Mesothelial cell of epicardium (in vitro differentiated cells): ENCODE data around the gene ADGB. TPM values are rescaled to one million over a fixed set of nuclear protein-coding genes. Genes with fewer than 3 reads are reported as not detected.

ENCODE experiments used
- DNase-seq, 2 experiments: peaks; one replicate each; pipeline ENCODE4 v3.0.0; 2021; ENCODE audit warnings: low spot score in 2 of 2; ENCODE audit not compliant: unreplicated experiment in 2 of 2
- H3K27ac Mint-ChIP-seq: 2 replicates; pipeline ENCODE4 v1.8.0; 2021; ENCODE audit warnings: mixed read lengths
- H3K27me3 Mint-ChIP-seq: 2 replicates; pipeline ENCODE4 v1.8.0; 2021; ENCODE audit warnings: low read depth, mixed read lengths
- H3K36me3 Mint-ChIP-seq: 2 replicates; pipeline ENCODE4 v1.8.0; 2021; ENCODE audit warnings: mixed read lengths
- H3K4me1 Mint-ChIP-seq: 2 replicates; pipeline ENCODE4 v1.8.0; 2021; ENCODE audit warnings: mixed read lengths
- H3K4me3 Mint-ChIP-seq: 2 replicates; pipeline ENCODE4 v1.8.0; 2021; ENCODE audit warnings: mild to moderate bottlenecking, moderate library complexity, mixed read lengths
- H3K9me3 Mint-ChIP-seq: 2 replicates; pipeline ENCODE4 v1.8.0; 2021; ENCODE audit warnings: mixed read lengths
- total RNA-seq: library from RNA; stranded (reverse); gene quantifications from 3 replicates; pipeline ENCODE4 v1.2.1, GENCODE V29; 2021
- TF ChIP-seq, protein P1 (sequence below): fragments of 200-600 bp; sonication (generic); IDR thresholded peaks from one replicate; pipeline ENCODE4 v1.5.0; 2021; ENCODE audit warnings: antibody characterized with exemption; ENCODE audit not compliant: unreplicated experiment

Gene ADGB
- total RNA-seq, 1 donor from 2014 or later: not detected

- H3K4me1 Mint-ChIP-seq: peaks cover 7% of the 10 kb centered on the region
- H3K4me3 Mint-ChIP-seq: no peak overlapping the region
- peaks cover 19% of the 10 kb centered on the region for H3K9me3 Mint-ChIP-seq
- no peak for DNase-seq
- no peaks in the 10 kb centered on the region for H3K27me3 Mint-ChIP-seq
- no peaks in the 10 kb centered on the region for H3K36me3 Mint-ChIP-seq
- H3K27ac Mint-ChIP-seq: no peak overlapping the region
- TF ChIP-seq, protein P1, sequence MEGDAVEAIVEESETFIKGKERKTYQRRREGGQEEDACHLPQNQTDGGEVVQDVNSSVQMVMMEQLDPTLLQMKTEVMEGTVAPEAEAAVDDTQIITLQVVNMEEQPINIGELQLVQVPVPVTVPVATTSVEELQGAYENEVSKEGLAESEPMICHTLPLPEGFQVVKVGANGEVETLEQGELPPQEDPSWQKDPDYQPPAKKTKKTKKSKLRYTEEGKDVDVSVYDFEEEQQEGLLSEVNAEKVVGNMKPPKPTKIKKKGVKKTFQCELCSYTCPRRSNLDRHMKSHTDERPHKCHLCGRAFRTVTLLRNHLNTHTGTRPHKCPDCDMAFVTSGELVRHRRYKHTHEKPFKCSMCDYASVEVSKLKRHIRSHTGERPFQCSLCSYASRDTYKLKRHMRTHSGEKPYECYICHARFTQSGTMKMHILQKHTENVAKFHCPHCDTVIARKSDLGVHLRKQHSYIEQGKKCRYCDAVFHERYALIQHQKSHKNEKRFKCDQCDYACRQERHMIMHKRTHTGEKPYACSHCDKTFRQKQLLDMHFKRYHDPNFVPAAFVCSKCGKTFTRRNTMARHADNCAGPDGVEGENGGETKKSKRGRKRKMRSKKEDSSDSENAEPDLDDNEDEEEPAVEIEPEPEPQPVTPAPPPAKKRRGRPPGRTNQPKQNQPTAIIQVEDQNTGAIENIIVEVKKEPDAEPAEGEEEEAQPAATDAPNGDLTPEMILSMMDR: no peak
Observed at GRCh38 chr6:146855889-146856288, 257.1 kb downstream of the ADGB start.

GRCh38 chr6:146856296-146856695 lies 257.5 kb downstream of the ADGB start:
- Mint-ChIP-seq H3K36me3 (no peaks in the 10 kb centered on the region), H3K4me1 (peaks cover 7% of the 10 kb centered on the region), H3K9me3 (peaks cover 19% of the 10 kb centered on the region), H3K27ac (no peak overlapping the region), H3K4me3 (no peak overlapping the region), H3K27me3 (no peaks in the 10 kb centered on the region)
- no peak for DNase-seq
- TF ChIP-seq, protein P1: no peak

DNA sequence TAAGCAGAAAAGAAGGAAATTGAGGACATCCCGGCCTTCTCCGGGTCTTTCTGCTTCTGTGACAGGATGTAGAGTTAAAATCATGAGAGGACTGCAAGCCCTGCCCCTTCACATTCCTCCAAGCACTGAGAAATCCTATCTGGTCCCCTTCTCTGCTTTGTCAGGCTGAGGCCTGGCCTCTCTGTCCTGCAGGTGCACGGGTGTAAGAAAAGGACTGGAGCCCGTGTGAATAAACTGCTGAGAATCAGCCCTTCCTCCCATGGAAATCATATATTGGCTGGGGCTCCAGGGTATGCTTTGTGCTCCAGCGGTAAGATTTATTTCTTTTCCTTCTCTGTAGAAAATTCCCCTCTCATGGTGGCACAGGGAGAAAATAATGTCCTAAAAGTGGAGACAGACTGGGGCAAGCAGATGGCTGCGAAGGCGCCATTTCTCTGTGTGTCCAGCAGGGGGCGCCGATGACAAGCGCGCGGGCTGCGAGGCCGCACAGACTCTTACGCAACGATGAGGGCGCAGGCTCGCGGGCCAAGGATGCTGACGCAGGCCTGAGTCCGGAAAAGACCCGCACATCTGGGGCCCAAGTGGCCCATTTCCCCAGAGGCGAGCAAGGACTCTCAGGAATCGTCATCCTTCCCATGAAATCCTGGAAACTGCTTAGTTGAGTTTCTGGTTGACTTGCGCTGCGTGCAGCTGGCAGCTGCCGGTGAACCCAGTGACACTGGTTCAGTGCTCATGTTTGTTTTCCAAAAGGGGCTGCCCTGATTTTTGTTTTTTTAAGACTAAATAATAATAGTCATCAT lies 258.6 kb downstream of the ADGB start:
- peak; percentile 73 to 88 for DNase-seq
- Mint-ChIP-seq H3K27ac (no peak overlapping the region), H3K36me3 (no peaks in the 10 kb centered on the region), H3K4me1 (peaks cover 7% of the 10 kb centered on the region), H3K9me3 (peaks cover 10% of the 10 kb centered on the region), H3K27me3 (no peaks in the 10 kb centered on the region), H3K4me3 (peak overlapping the region; percentile 60)
- TF ChIP-seq, protein P1: peak; percentile 99

GRCh38 chr6:146857980-146858347 lies 259.2 kb downstream of the ADGB start:
- Mint-ChIP-seq H3K4me1 (peaks cover 7% of the 10 kb centered on the region), H3K27me3 (no peaks in the 10 kb centered on the region), H3K4me3 (peak overlapping the region; percentile 60), H3K36me3 (no peaks in the 10 kb centered on the region), H3K9me3 (peaks cover 5% of the 10 kb centered on the region), H3K27ac (peak overlapping the region; percentile 67)
- TF ChIP-seq, protein P1: no peak
- DNase-seq: no peak

- no peak overlapping the region for H3K4me3 Mint-ChIP-seq
- TF ChIP-seq, protein P1: no peak
- H3K27me3 Mint-ChIP-seq: no peaks in the 10 kb centered on the region
- peaks cover 7% of the 10 kb centered on the region for H3K4me1 Mint-ChIP-seq
- H3K36me3 Mint-ChIP-seq: no peaks in the 10 kb centered on the region
- H3K9me3 Mint-ChIP-seq: peaks cover 4% of the 10 kb centered on the region
- H3K27ac Mint-ChIP-seq: no peak overlapping the region
- DNase-seq: no peak
Observed at GRCh38 chr6:146859206-146859605, 260.4 kb downstream of the ADGB start.
